ENCODE measurements around the gene TRIP10. TPM values are rescaled to one million over a fixed set of nuclear protein-coding genes. Genes with fewer than 3 reads are reported as not detected.

Gene TRIP10
- total and polyA plus RNA-seq, 2 of the 13 experiments (the other 11 are each of a cell fraction or from before 2014, with no cell fraction given): 32.5 to 33.2 TPM

DNA sequence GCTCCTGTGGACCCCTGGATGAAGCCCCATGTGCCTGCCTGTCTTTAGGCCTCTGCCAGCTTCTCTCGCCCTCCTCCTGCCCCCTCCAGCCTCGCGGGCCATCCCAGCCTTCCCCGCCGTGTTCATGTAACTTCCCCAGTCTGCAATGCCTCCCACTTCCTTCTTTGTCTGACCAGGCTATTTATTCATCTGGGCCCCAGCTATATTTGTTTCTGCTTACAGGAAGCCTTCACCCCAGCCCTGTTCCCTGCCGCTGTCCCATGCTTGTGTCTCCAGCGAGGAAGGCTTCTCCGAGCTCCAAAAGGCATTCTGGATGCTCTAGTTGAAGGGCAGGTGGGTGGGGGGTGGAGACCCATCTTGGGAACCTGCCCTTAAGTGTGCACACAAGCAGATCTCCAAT lies 11.1 kb upstream of the TRIP10 start (continued):
- TF ChIP-seq, protein P1, sequence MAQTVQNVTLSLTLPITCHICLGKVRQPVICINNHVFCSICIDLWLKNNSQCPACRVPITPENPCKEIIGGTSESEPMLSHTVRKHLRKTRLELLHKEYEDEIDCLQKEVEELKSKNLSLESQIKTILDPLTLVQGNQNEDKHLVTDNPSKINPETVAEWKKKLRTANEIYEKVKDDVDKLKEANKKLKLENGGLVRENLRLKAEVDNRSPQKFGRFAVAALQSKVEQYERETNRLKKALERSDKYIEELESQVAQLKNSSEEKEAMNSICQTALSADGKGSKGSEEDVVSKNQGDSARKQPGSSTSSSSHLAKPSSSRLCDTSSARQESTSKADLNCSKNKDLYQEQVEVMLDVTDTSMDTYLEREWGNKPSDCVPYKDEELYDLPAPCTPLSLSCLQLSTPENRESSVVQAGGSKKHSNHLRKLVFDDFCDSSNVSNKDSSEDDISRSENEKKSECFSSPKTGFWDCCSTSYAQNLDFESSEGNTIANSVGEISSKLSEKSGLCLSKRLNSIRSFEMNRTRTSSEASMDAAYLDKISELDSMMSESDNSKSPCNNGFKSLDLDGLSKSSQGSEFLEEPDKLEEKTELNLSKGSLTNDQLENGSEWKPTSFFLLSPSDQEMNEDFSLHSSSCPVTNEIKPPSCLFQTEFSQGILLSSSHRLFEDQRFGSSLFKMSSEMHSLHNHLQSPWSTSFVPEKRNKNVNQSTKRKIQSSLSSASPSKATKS (CRISPR knock-in tag; IDR thresholded peaks at IDR 0.05): no peak
- TF ChIP-seq, protein P2, sequence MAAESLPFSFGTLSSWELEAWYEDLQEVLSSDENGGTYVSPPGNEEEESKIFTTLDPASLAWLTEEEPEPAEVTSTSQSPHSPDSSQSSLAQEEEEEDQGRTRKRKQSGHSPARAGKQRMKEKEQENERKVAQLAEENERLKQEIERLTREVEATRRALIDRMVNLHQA (CRISPR knock-in tag; IDR thresholded peaks at IDR 0.05): no peak
- TF ChIP-seq, protein P3, sequence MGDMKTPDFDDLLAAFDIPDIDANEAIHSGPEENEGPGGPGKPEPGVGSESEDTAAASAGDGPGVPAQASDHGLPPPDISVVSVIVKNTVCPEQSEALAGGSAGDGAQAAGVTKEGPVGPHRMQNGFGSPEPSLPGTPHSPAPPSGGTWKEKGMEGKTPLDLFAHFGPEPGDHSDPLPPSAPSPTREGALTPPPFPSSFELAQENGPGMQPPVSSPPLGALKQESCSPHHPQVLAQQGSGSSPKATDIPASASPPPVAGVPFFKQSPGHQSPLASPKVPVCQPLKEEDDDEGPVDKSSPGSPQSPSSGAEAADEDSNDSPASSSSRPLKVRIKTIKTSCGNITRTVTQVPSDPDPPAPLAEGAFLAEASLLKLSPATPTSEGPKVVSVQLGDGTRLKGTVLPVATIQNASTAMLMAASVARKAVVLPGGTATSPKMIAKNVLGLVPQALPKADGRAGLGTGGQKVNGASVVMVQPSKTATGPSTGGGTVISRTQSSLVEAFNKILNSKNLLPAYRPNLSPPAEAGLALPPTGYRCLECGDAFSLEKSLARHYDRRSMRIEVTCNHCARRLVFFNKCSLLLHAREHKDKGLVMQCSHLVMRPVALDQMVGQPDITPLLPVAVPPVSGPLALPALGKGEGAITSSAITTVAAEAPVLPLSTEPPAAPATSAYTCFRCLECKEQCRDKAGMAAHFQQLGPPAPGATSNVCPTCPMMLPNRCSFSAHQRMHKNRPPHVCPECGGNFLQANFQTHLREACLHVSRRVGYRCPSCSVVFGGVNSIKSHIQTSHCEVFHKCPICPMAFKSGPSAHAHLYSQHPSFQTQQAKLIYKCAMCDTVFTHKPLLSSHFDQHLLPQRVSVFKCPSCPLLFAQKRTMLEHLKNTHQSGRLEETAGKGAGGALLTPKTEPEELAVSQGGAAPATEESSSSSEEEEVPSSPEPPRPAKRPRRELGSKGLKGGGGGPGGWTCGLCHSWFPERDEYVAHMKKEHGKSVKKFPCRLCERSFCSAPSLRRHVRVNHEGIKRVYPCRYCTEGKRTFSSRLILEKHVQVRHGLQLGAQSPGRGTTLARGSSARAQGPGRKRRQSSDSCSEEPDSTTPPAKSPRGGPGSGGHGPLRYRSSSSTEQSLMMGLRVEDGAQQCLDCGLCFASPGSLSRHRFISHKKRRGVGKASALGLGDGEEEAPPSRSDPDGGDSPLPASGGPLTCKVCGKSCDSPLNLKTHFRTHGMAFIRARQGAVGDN (CRISPR knock-in tag; IDR thresholded peaks at IDR 0.05): peak; percentile 83
- TF ChIP-seq, protein P4, sequence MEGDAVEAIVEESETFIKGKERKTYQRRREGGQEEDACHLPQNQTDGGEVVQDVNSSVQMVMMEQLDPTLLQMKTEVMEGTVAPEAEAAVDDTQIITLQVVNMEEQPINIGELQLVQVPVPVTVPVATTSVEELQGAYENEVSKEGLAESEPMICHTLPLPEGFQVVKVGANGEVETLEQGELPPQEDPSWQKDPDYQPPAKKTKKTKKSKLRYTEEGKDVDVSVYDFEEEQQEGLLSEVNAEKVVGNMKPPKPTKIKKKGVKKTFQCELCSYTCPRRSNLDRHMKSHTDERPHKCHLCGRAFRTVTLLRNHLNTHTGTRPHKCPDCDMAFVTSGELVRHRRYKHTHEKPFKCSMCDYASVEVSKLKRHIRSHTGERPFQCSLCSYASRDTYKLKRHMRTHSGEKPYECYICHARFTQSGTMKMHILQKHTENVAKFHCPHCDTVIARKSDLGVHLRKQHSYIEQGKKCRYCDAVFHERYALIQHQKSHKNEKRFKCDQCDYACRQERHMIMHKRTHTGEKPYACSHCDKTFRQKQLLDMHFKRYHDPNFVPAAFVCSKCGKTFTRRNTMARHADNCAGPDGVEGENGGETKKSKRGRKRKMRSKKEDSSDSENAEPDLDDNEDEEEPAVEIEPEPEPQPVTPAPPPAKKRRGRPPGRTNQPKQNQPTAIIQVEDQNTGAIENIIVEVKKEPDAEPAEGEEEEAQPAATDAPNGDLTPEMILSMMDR (CRISPR knock-in tag; IDR thresholded peaks at IDR 0.05): no peak
- TF ChIP-seq ZNF432 (CRISPR knock-in tag; IDR thresholded peaks at IDR 0.05; ENCODE audit: borderline replicate concordance) (no peak), ZNF674 (CRISPR knock-in tag; IDR thresholded peaks at IDR 0.05; ENCODE audit: low read depth) (no peak), FOXC1 (CRISPR knock-in tag; IDR thresholded peaks at IDR 0.05; ENCODE audit: borderline replicate concordance) (no peak), ZNF34 (CRISPR knock-in tag; IDR thresholded peaks at IDR 0.05; ENCODE audit: borderline replicate concordance) (no peak), HOXA9 (CRISPR knock-in tag; IDR thresholded peaks at IDR 0.05; ENCODE audit: borderline replicate concordance) (no peak), ZBTB8A (CRISPR knock-in tag; IDR thresholded peaks at IDR 0.05; ENCODE audit: borderline replicate concordance, low read depth) (no peak), ZBTB38 (CRISPR knock-in tag; IDR thresholded peaks at IDR 0.05) (peak; percentile 82)
- TF ChIP-seq, protein P5, sequence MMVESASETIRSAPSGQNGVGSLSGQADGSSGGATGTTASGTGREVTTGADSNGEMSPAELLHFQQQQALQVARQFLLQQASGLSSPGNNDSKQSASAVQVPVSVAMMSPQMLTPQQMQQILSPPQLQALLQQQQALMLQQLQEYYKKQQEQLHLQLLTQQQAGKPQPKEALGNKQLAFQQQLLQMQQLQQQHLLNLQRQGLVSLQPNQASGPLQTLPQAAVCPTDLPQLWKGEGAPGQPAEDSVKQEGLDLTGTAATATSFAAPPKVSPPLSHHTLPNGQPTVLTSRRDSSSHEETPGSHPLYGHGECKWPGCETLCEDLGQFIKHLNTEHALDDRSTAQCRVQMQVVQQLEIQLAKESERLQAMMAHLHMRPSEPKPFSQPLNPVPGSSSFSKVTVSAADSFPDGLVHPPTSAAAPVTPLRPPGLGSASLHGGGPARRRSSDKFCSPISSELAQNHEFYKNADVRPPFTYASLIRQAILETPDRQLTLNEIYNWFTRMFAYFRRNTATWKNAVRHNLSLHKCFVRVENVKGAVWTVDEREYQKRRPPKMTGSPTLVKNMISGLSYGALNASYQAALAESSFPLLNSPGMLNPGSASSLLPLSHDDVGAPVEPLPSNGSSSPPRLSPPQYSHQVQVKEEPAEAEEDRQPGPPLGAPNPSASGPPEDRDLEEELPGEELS (CRISPR knock-in tag; IDR thresholded peaks at IDR 0.05): 0 out of 2 replicates have a peak, but pooled peaks have one; percentile 25

Data from HepG2 (cell line).